Measurements from ENCODE around the gene OR5B2.
"Not testable (repeated sequence)": the region's sequence is repeated elsewhere in the genome, so short reads cannot be mapped to it uniquely, and the experiment has no call there.

OR5B2 gene

GRCh38 chr11:58428021-58428420 lies at the start of gene OR5B2:
Gene OR5B2 (minus strand): TSS chr11:58428121. CDS start chr11:58423261, 4,860 bp downstream.
- no peak for DNase-seq

GRCh38 chr11:58471892-58472291 lies 44.0 kb upstream of the OR5B2 start:
- peak; percentile 27 for DNase-seq

GRCh38 chr11:58466293-58466692 lies 38.4 kb upstream of the OR5B2 start:
- no peak for DNase-seq

- peak; percentile 21 for DNase-seq
Observed at GRCh38 chr11:58465690-58466089, 37.8 kb upstream of the OR5B2 start.

GRCh38 chr11:58451585-58451984 lies 23.7 kb upstream of the OR5B2 start:
- no peak for DNase-seq

- DNase-seq, result peak; percentile 81
Observed at GRCh38 chr11:58446294-58446693, 18.4 kb upstream of the OR5B2 start.

- DNase-seq, result no peak
Observed at GRCh38 chr11:58444300-58444699, 16.4 kb upstream of the OR5B2 start.

GRCh38 chr11:58442136-58442535 lies 14.2 kb upstream of the OR5B2 start, which contains the start of gene OR5B12:
Gene OR5B12 (minus strand): TSS chr11:58442236. CDS start chr11:58440151, 2,085 bp downstream.
- peak; percentile 4 for DNase-seq

- no peak for DNase-seq
Observed at GRCh38 chr11:58438486-58438885, 10.6 kb upstream of the OR5B2 start.

GRCh38 chr11:58434217-58434616 lies 6.3 kb upstream of the OR5B2 start:
- DNase-seq, result peak; percentile 35

GRCh38 chr11:58433638-58434203 lies 5.8 kb upstream of the OR5B2 start:
- DNase-seq, result peak; percentile 63

- DNase-seq, result no peak
Observed at GRCh38 chr11:58429273-58429672, 1.4 kb upstream of the OR5B2 start.

GRCh38 chr11:58406774-58407173 lies 21.1 kb downstream of the OR5B2 start, which contains the start of gene OR5B3:
Gene OR5B3 (minus strand): TSS chr11:58406874. CDS start chr11:58403409, 3,465 bp downstream.
- DNase-seq, result no peak

- DNase-seq, result not testable (repeated sequence)
Observed at GRCh38 chr11:58399622-58400021, 28.3 kb downstream of the OR5B2 start.

GRCh38 chr11:58395581-58395980 lies 32.3 kb downstream of the OR5B2 start:
- no peak for DNase-seq

- no peak for DNase-seq
Observed at GRCh38 chr11:58394195-58394594, 33.7 kb downstream of the OR5B2 start.

- no peak for DNase-seq
Observed at GRCh38 chr11:58392746-58393145, 35.2 kb downstream of the OR5B2 start.

- no peak for DNase-seq
Observed at GRCh38 chr11:58391879-58392278, 36.0 kb downstream of the OR5B2 start.

GRCh38 chr11:58390551-58391063 lies 37.3 kb downstream of the OR5B2 start:
- no peak for DNase-seq
